Anterior cingulate cortex (tissue), 58 donors: ENCODE results near the gene SLC2A3.
"Not testable (repeated sequence)": the region's sequence is repeated elsewhere in the genome, so short reads cannot be mapped to it uniquely, and the experiment has no call there.

Experiments
- DNase-seq, 58 donors: peaks; one replicate each; lab custom pipeline; 2025; lab: John Stamatoyannopoulos, UW

The SLC2A3 gene

DNA sequence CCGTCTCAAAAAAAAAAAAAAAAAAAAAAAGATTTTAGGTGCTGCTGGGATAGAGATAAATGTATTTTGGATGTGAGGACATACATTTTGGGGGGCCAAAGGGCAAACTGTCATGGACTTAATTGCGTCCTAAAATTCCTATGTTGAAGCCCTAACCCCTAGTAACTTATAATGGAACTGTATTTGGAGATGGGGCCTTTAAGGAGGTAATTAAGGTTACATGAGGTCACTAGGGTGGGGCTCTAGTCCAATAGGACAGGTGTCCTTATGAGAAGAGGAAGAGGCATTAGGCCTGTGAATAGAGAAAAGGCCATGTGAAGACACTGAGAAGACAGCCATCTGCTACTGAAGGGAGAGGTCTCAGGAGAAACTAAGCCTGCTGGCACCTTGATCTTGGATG lies 17.9 kb upstream of the SLC2A3 start:
- DNase-seq, result not testable (repeated sequence)

DNA sequence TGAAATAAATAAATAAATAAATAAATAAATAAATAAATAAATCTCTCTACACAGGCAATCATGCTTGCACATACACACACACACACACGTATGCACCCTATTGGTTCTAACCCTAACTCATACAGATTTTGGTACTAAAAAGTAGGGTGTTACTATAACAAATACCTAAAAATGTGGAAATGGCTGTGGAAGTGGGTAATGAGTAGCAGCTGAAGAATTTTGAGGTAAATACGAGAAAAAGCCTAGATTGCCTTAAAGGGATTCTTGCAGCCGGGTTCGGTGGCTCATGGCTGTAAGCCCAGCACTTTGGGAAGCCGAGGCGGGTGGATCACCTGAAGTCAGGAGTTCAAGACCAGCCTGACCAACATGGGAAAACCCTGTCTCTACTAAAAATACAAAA lies 15.7 kb upstream of the SLC2A3 start:
- DNase-seq, result no peak

DNA sequence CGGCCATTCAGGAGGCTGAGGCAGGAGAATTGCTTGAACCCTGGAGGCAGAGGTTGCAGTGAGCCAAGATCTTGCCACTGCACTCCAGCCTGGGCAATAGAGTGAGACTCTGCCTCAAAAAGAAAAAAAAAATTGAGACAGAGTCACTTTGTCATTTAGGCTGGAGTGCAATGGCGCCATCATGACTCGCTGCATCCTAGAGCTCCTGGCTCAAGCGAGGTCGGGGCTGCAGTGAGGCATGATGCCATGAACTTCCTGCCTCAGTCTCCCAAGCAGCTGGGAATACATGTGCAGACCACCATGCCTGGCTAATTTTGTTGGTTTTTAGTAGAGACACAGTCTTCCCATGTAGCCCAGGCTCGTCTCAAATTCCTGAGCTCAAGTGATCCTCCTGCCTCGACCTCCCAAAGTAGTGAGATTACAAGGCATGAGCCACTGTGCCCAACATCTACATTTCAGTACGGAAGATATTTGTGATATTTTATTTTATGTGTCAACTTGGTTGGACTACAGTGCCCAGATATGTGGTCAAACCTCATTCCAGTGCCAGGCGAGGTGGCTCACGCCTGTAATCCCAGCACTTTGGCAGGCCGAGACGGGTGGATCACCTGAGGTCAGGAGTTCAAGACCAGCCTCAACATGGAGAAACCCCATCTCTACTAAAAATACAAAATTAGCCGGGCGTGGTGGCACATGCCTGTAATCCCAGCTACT lies 14.4 kb upstream of the SLC2A3 start:
- DNase-seq, result not testable (repeated sequence)

DNA sequence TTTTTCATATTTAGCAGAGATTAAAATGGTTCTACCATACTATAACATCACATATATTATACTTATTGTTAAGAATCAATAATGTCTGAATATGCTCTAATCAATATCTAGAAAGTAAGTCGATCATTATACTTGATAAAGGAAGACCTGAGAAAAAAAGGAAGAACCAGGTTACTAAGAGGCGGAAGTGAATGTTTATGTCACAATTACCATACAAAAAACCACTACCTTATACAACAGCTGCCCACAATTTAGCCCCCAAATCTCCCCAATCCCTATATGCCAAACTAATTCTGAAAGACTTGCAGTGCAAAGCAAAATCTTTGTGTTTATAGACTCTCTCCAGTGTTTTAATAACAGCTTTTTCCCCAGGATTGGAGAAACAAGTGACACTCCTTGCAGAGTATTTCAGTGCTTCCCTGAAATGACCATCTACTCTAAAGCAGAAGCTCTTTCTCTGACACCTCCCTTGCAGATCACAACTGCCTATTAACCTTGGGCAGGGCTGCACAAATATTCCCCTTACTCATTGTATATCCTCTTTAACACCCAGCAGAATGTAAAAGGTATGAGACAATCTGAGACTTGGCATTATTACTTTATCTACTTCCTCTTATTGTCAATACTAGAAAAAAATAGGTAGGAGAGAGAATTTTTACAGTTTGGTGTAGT lies 12.7 kb upstream of the SLC2A3 start:
- DNase-seq, result no peak

DNA sequence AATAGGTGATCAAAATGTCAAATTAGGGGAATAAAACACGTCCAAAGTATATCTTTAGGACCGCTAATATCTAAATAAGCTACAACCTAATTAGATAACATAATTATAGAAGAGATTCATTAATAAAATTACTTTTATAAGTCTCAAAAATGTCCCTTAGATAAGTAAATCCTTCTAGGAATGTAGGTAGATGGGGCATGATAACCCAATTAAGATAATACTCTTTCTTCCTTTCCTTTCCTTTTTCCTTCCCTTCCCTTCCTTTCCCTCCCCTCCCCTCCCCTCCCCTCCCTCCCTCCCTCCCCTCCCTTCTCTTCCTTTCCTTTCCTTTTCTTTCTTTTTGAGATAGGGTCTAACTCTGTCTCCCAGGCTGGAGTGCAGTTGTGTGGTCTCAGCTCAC lies 11.0 kb upstream of the SLC2A3 start:
- no peak for DNase-seq

DNA sequence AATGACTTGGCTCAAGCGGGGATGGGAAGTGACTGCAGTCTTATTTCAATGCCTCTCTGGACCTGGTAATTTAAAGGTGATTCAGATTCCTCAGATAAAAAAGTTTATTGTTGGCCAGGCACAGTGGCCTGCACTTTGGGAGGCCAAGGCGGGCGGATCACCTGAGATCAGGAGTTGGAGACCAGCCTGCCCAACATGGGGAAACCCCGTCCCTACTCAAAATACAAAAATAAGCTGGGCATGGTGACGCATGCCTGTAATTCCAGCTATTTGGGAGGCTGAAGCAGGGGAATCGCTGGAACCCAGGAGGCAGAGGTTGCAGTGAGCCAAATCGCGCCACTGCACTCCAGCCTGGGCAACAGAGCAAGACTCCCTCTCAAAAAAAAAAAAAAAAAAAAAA lies 8.8 kb upstream of the SLC2A3 start:
- DNase-seq, result not testable (repeated sequence)

DNA sequence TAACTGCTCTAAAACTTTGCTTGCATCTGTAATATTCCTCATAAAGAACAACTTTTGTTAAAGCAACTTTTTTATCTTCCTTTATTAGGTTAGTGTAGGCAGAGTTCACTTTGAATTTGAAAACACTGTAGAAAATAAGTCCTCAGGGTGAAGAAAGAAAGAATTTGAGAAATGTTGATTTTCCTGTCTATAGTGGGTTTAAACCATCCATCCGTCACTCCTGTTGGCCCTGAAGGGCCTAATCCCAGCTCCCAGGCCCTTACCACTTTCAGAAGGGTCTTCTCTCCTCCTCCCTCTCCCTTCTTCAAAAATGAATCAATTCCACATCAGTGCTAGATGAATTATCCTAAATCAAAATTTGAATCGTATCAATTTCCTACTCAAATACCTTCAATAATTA lies 4.9 kb upstream of the SLC2A3 start:
- no peak for DNase-seq

DNA sequence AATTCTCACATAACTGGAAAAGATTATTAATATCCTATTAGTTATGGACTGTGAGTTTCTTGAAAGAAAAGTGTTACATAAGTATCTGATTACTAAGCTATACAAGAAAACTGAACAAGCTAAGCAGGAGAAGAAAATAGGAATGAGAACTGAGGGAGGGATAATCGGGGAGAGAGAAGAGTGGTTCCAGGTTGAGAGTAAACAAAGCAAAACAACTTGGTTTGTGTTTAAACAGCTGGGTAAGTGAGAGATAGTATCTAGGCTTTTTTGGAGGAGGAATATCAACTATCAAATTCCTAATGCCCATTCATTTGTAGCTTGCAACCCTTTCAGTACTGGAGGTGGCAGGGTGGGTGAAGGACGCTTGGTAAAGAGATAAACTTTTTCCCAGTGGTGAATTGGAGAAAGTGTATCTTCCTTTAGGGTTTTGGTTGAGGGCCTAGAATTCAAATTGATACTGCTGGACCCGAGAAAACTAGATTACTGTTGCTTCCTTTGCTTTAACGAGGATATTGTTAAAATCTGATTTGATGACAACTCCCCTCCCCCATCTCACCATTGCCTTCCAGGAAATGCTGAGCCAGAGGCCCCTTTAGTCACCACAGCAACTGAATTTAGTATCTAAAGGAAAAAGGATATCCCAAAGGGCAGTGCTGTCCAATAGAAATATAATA lies 2.0 kb upstream of the SLC2A3 start:
- DNase-seq, result no peak

DNA sequence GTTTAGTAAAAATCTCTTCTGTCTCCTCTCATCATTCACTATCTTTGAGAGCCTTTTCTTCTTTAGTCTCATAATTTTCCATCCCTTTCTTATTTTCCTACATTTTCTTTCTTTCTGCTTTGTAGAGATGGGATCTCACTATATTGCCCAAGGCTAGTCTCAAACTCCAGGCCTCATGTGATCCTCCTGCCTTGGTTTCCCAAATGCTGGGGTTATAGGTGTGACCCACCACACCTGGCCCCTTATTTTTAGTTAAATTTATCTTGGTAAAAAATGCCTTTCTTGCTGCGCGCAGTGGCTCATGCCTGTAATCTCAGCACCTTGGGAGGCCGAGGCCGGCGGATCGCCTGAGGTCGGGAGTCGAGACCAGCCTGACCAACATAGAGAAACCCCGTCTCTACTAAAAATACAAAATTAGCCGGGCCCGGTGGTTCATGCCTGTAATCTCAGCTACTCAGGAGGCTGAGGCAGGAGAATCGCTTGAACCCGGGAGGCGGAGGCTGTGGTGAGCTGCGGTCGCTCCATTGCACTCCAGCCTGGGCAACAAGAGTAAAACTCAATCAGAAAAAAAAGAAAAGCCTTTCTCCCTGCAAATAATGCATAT lies 996 bp downstream of the SLC2A3 start:
- DNase-seq, result no peak

DNA sequence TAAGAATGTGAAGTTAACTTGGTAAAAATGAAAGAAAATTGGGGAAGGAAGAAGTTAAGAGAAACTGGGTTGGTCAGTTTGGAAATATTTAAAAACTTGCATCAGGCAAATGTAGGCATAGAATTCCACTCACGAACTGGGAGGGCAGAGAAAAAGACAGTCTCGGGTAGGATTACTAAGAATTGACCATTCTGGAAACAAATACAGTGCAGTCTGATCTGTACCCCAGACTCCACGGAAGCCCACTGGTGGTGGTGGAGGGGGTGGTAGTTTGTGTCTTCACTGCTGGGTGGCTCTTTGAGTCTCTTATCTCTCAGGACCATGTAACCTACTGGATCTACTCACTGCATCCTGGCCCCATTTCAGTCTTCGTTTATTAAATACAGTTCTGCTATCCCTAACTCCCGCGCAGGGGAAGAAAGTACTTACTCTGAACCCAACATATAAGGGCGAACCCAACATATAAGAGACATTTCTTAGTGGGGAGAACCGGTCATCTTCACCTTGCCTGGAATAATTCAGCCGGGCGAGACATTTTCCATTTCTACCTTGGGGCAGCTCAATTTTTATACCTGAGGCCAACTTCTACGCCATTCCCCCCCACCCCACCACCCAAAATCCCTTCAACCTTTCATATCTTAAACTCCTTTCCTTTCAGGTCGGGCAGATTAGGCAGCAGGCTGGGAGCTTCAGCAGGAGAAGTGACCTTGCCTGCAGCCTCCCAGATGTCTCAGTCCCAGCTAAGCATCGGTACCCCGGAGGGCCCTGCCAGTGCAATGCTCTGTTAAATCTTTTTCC lies 1.7 kb downstream of the SLC2A3 start:
- DNase-seq, result peak in 2 of 58 donors; percentile 10 to 15

DNA sequence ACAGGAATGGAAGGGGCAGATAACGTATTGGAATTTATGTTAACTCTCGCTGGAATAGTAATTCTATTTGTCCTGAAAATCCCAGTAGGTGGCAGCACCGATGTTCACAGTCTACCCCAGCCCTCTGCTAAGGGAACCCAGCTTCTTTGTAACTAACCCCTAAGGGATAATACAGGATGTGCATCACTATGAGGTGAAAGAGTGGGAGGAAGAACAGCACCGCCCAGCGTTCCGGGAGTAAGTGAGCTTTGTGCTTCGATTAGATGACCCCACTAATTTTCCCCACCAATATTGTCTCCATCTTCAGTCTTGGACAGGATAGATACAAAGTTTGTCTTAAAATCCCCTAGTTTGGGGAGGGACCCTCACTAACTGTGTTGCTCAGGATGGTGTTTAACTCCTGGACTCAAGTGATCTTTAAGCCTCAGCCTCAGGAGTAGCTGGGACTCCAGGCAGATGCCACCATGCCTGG lies 2.7 kb downstream of the SLC2A3 start:
- DNase-seq, result peak in 45 of 58 donors; percentile 20 to 83 (median 43)

DNA sequence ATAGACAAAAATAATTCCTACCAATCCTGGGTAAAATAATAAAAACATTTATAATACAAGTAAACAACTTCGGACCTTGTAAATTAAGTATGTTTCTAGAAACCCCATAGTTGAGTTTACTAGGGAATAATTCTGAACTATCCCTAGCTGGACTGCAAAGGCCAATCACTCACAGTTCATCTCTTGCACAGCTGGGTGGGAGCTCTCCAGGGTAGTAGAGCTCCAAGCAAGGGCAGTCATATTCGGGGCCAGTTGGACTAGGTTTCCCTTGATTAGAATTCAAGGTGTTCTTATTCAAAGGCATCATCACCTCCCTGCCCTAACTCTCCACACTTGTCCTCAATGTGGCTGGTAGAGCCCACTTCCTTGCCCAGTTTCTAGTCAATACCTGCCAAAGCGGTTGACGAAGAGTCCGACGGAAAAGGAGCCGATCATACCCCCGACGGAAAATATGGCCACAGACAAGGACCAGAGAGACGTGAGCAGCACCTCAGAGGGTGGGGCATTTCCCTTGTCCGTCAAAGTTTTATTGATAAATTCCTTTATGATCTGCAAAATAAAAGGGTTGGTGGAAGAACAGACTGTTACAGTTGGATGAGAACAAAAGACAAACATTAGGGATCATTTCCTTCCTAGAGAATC lies 3.3 kb downstream of the SLC2A3 start:
- DNase-seq, result not testable (repeated sequence)

DNA sequence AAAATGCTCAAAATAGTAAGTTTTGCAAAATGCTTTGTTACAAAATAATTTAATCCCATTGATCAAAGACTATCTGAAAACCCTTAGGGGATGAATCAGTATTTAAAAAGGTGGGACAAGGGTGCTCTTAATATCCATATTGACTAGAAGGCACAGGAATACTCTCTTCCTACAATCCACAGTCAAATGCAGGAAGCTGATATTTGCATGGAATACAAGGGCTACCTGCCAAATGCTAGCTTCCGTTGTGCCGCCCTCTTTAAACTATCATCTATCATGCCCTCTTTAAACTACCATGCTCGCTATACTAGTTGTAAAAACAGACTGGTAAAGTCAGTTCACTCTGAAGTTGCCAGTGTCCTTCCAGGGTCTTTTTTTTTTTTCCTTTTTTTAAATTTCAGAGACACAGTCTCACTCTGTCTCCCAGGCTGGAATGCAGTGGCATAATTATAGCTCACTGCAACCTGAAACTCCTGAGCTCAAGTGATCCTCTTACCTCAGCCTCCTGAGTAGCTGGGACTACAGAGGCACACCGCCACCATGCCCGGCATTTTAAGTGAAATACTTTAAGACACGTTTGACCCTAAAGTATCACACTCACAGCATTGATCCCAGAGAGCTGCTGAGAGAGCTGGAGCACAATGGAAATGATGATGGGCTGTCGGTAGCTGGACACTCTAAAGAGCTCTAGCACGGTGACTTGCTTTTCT lies 6.7 kb downstream of the SLC2A3 start:
- no peak for DNase-seq

DNA sequence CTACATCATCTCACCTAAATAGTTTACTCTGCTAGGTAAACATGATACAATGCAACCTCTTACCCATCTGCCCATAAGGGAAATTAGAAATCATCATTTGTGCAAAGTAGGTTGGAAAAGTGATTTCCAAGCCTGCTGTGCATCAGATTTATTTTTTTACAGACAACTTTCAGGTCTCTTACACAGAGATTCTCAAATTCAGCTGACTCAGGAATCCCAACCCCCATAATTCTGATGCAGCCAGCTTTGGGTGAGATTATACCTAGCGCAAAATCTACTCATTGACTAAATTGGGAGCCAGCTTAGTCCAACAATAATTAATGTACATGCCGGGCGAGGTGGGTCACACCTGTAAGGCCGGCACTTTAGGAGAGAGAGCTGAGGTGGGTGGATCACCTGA lies 8.5 kb downstream of the SLC2A3 start:
- no peak for DNase-seq

DNA sequence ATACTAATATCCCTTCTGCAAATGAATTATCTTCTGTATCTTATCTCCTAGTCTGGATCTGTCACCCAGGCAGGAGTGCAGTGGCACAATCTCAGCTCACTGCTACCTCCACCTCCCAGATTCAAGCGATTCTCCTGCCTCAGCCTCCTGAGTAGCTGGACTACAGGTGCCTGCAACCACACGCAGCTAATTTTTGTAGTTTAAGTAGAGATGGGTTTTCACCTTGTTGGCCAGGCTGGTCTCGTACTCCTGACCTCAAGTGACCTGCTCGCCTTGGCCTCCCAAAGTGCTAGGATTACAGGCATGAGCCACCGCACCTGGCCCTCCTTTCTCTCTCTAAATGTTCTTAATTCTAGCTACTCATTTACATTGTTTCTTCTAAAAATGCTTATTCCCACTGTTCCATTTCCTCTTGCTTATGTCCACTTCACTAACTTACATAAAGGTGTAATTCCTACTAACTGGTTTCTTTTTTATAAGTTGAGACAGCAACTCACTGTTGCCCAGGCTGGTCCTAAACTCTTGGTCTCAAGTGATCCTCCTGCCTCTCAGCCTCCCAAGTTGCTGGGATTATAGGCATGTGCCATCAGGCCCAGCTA lies 9.8 kb downstream of the SLC2A3 start:
- not testable (repeated sequence) for DNase-seq

DNA sequence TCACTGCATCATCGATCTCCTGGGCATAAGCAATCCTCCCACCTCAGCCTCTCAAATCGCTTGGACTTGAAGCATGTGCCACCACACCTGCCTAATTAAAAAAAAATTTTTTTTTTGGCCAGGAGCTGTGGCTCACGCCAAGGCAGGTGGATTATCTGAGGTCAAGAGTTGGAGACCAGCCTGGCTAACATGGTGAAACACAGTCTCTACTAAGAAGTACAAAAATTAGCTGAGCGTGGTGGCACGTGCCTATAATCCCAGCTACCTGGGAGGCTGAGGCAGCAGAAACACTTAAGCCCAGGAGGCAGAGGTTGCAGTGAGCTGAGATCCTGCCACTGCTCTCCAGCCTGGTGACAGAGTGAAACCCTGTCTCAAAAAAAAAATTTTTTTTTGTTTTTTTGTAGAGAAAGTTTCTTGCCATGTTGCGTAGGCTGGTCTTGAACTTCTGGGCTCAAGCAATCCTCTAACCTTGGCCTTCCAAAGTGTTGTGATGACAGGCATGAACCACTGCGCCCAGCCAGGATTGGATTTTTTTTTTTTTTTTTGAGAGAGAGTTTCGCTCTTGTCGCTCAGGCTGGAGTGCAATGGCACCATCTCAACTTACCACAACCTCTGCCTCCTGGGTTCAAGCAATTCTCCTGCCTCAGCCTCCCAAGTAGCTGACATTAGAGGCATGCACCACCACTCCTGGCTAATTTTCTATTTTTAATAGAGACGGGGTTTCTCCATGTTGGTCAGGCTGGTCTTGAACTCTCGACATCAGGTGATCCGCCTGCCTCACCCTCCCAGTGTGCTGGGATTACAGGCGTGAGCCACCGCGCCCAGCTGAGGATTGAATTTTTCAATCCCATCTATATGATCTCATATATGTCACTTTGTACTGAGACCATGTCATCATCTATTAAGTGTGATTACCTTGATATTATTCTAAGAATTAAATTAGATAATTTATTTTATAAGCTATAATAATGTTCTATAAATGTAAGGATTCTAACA lies 12.4 kb downstream of the SLC2A3 start:
- no peak for DNase-seq

DNA sequence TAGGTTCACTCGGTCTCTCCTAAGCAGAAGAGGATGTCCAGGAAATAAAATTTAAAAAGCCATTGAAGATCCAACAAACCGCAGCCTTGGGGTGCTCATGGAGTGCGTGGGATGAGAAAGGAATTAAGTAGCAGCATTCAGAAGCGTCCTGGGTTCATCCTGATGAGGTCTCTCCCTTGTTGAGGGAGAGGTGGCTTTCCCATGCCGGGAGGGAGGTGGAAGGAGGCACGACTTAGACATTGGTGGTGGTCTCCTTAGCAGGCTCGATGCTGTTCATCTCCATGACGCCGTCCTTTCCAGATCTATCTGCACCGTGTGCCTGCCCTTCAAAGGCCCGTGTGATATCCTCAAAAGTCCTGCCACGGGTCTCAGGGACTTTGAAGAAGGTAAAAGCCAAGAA lies 14.8 kb downstream of the SLC2A3 start:
- DNase-seq, result not testable (repeated sequence)

DNA sequence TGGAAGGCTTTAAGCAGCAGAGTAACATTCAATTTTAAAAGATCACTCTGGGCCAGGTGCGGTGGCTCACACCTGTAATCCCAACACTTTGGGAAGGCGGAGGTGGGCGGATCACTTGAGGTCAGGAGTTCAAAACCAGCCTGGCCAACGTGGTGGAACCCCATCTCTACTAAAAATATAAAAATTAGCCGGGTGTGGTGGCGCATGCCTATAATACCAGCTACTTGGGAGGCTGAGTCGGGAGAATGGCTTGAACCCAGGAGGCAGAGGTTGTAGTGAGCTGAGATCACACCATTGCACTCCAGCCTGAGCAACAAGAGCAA lies 17.8 kb downstream of the SLC2A3 start:
- not testable (repeated sequence) for DNase-seq
